ENCODE data around the gene RBM15B.
"Not testable (repeated sequence)": the region's sequence is repeated elsewhere in the genome, so short reads cannot be mapped to it uniquely, and the experiment has no call there.

Gene RBM15B, protein sequence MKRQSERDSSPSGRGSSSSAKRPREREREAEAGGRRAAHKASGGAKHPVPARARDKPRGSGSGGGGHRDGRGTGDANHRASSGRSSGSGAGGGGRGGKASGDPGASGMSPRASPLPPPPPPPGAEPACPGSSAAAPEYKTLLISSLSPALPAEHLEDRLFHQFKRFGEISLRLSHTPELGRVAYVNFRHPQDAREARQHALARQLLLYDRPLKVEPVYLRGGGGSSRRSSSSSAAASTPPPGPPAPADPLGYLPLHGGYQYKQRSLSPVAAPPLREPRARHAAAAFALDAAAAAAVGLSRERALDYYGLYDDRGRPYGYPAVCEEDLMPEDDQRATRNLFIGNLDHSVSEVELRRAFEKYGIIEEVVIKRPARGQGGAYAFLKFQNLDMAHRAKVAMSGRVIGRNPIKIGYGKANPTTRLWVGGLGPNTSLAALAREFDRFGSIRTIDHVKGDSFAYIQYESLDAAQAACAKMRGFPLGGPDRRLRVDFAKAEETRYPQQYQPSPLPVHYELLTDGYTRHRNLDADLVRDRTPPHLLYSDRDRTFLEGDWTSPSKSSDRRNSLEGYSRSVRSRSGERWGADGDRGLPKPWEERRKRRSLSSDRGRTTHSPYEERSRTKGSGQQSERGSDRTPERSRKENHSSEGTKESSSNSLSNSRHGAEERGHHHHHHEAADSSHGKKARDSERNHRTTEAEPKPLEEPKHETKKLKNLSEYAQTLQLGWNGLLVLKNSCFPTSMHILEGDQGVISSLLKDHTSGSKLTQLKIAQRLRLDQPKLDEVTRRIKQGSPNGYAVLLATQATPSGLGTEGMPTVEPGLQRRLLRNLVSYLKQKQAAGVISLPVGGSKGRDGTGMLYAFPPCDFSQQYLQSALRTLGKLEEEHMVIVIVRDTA

DNA sequence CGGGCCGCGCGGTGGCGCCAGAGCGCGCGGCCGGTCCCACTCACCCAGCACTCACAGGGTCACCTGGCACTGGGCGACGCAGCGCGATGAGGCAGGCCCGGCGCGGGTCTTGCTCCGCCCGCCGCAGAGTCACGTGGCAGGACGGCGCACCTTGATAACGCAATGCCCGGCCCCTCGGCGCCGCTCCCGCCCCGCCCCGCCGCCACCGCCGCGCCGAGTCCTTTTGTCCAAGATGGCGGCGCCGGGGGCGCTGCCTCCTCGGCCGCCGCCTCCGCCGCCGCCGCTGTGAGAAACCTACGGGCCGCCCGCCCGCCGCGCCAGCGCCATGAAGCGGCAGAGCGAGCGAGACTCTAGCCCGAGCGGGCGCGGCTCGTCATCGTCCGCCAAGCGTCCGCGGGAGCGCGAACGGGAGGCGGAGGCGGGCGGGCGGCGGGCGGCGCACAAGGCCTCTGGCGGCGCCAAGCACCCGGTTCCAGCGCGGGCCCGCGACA lies at the start of gene RBM15B:
Gene RBM15B (plus strand): TSS at position 211 of the 491 bp plus-strand sequence. CDS start 115 bp downstream, at position 326.
- DNase-seq (ENCODE audit: low read depth) = peak; percentile 93

DNA sequence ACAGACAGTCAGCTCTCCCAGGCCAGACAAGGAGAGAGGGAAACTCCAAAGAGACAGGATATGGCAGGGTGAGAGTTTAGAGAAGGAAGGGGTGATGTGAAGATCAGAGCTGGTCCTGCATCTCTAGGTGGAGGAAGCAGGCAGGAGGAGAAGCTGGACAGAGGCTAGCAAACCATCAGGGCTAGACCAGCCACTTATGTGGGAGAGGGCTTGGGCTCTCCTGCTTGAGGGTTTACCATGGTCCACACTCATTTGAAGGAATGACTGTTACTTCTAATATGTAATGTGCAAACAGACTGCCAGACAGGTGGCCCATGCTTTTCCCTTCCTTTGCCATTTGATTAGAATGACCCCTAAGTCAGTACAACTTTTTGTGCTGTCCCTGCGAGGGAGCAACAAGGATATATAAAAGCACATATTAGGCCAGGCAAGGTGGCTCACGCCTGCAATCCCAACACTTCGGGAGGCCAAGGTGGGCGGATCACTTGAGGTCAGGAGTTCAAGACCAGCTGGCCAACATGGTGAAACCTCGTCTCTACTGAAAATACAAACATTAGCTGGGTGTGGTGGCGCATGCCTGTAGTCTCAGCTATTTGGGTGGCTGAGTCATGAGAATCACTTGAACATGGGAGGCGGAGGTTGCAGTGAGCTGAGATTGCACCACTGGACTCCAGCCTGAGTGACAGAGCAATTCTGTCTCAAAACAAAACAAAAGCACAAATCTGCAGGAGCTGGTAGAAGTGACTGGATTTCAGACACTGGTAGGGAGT lies 47.0 kb upstream of the RBM15B start:
- peak; percentile 86 for DNase-seq (ENCODE audit: low read depth)

DNA sequence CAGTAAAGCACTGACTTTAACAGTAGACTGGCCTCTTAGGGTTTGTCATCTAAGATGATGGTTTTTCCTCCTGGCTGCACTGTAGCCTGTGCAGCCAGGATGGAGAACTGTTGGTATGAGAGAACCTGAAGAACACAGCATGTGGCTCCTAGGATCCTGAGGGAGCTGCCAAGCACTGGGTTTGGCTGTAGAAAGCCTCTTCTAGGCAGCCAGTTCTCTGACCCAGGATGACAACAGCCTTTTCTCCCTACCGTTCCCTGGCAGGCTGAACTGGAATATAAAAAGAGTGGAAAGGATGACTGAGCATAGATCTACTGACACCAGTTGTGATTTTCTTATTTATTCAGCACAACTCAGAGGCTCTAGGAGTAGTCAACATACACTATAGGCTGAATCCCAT lies 40.3 kb upstream of the RBM15B start:
- DNase-seq (ENCODE audit: low read depth) = no peak

DNA sequence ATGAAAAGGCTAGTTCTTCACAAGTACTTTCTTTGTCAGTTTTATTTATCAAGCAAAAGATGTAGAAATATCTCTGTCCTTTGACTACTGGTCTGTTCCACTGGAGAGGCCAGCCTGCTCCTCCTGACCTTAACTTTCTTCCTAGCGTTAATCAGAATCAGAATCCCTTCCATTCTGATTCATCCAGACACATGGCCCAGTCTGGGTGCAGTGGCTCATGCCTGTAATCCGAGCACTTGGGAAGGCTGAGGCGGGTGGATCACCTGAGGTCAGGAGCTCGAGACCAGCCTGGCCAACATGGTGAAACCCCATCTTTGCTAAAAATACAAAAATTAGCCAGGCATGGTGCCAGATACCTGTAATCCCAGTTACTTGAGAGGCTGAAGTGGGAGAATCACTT lies 38.0 kb upstream of the RBM15B start:
- no peak for DNase-seq (ENCODE audit: low read depth)

DNA sequence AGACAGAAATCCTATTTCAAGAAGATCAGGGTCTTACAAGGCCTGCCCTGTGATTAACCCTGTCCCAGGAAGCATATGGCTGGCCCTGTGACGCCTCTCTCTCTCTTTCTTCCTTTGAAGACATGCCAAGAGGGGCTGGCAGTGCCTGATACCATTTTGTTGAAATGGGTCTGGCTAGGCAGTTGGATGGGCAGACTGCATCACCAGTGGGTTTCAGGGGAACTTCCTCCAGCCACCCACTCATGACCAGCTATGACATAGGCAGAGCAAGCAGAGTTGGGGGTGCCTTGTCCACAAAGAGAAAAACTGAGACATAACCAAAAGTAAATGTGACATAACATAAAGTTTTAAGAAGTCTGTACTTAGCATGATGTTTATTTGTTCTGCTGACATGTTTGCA lies 37.4 kb upstream of the RBM15B start:
- DNase-seq (ENCODE audit: low read depth) = no peak

DNA sequence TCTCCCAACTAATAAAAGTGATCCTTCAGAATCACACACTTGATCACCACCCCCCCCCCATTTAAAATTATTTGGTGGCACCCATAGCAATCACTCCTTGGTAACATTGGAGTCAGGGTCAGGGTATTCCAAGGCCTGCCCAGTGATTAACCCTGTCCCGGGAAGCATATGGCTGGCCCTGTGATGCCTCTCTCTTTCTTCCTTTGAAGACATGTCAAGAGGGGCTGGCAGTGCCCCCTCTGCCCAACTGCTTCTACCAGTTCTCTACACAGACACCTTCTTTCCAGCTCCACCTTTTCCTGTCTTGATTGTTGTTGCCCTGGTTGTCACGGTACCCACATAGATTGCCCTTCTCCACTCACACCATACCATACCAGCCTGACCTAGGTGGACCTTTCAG lies 36.9 kb upstream of the RBM15B start:
- no peak for DNase-seq (ENCODE audit: low read depth)

DNA sequence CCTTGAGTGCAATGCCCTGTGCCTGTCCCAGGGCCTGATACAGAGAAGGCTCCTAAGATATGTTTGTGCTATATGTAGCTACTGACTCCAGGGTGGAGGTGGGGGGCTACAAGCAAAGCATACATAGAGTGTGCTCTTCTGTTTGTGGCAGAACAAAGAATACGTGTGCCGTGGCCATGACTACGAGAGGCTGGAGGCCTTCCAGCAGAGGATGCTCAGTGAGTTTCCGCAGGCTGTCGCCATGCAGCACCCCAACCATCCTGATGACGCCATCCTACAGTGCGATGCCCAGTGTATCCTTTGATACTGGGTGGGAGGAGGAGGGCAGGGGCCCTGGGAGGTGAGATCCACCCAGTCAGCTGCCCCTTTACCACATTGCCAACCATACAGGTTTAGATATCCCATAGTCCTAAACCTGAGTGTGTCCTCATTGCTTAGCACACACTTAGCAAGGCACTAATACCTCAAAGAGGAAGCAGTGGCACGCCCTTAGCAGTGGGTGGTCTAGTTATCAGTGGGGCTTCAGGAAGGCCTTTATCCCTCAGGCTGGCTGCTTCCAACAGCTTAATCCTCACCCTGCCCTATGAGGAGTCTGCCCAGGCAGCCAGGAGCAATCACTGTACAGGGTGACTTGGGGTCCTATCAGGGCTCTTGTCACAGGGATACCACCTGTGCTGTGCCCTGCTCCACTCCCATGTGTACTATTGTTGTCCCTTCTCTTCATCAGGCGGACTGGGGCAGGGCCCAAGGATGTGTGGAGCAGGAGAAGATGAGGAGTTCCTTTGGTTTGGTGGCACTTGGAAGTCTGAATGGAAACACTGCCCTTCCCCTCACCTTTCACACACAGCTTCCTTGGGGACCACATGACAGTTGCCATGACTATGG lies 36.1 kb upstream of the RBM15B start:
- DNase-seq (ENCODE audit: low read depth) = no peak

DNA sequence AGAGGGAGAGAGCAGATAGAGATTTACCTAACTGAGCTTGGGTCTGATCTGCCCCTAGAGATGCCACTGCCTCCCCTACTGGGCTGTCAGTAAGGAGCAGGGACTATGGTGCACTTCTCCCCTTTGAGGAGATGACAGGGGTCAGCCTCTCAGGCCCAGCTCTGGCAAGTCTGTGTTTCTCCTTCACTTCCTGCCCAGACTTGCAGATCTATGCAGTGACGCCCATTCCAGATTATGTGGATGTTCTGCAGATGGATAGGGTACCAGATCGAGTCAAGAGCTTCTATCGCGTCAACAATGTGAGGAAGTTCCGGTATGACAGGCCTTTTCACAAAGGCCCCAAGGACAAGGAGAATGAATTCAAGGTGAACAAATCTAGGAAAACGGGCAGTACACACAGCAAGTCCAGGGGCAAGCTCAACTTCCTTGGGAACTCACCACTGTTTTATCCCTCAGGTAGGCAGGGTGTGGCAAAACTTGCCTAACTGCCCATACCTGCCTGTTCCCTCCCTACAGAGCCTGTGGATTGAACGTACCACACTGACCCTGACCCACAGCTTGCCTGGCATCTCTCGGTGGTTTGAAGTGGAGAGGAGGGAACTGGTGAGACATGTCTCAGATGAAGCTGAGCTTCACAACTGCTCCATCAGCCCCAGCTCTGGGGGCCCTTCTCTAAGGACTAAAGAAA lies 35.0 kb upstream of the RBM15B start:
- DNase-seq (ENCODE audit: low read depth) = no peak

DNA sequence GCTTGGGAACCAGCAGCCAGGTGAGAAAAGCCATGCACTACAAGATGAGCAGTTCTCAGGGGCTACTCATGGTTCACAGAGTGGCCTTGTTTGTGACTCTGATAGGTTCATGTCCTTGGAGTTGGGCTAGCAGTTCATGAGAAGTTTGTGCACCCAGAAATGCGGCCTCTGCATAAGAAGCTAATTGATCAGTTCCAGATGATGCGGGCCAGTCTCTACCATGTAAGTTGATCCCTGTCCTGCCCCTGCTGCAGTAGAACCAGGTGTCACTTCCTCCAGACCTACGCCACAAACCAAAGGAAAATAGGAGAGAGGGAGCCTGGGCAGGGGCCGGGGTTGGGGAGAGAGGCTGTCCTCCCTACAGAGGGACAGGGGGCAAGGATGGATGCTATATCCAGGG lies 33.2 kb upstream of the RBM15B start:
- no peak for DNase-seq (ENCODE audit: low read depth)

DNA sequence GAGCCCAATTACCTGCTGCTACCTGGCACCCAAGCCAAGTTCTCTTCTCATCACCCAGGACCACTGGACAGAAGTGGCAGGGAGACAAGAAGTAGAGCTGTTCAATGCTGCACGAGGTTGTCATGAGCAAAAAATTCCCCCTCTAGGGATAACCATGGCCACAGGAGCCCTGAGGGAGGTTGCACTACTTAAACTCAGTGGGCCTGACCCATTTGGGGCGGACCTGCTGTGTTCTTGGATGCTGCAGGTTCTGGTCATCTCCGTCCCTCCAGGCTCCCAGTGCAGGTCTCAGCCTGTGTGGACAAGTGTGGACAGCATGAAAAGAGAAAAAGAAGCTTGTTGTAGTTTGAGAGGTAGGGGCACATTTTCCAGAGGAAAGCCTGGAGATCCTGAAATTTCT lies 32.1 kb upstream of the RBM15B start:
- no peak for DNase-seq (ENCODE audit: low read depth)

DNA sequence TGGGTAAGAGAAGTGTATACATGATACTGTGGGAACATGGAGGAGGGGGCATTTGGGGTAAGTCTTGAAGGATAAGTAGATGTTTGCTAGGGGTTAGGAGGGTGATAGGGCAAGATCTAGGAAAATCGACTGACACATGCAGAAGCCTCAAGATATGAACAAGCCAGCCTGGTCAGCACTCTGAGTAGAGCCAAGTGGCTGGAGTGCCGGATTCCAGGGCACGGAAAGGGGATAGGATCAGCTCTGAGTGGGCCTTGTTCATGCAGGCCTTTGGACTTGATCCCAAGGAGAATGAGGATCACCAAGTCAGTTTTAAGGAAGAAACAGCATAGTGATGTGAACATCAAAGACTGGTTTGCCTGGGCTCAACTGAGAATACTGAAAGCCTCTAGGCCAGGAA lies 30.3 kb upstream of the RBM15B start:
- DNase-seq (ENCODE audit: low read depth) = no peak

DNA sequence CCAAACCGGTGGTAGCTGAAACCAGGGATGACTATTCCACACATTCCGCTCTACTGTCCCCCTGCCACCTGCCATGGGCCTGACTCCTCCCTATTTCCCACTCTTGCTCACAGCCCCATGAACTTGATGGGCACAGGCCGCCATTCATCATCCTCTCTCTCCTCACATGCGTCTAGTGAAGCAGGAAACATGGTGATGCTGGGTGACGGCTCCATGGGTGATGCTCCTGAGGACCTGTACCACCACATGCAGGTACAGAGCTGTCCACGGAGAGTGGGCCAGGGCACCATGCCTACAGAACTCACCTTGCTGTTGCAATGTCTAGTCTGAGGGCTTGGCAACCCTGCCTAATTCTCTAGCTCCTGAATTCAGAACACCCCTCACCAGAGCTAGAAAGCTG lies 29.3 kb upstream of the RBM15B start:
- no peak for DNase-seq (ENCODE audit: low read depth)

DNA sequence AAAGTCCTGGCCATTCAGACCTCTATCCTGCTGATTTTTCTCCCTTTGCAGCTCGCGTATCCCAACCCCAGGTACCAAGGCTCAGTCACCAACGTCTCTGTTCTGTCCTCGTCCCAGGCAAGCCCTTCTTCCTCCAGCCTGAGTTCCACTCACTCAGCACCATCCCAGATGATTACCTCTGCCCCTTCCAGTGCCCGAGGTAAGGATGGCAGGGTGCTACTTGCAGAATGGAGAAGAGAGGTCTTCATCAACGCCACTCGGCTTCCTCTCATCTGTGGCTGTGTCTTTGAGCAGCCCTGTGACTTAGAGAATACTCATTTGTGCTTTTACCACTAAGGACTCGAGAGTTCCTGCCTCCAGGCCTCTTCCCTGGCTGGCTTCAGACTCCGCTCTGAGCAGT lies 28.6 kb upstream of the RBM15B start:
- no peak for DNase-seq (ENCODE audit: low read depth)

DNA sequence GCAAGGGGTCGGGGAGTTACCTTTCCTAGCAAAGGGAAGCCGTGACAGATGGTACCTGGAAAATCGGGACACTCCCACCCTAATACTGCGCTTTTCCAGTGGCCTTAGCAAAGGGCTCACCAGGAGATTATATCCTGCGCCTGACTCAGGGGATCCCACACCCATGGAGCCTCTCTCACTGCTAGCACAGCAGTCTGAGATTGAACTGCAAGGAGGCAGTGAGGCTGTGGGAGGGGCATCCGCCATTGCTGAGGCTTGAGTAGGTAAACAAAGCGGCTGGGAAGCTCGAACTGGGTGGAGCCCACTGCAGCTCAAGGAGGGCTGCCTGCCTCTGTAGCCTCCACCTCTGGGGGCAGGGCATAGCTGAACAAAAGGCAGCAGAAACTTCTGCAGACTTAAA lies 22.8 kb upstream of the RBM15B start:
- DNase-seq (ENCODE audit: low read depth) = not testable (repeated sequence)

DNA sequence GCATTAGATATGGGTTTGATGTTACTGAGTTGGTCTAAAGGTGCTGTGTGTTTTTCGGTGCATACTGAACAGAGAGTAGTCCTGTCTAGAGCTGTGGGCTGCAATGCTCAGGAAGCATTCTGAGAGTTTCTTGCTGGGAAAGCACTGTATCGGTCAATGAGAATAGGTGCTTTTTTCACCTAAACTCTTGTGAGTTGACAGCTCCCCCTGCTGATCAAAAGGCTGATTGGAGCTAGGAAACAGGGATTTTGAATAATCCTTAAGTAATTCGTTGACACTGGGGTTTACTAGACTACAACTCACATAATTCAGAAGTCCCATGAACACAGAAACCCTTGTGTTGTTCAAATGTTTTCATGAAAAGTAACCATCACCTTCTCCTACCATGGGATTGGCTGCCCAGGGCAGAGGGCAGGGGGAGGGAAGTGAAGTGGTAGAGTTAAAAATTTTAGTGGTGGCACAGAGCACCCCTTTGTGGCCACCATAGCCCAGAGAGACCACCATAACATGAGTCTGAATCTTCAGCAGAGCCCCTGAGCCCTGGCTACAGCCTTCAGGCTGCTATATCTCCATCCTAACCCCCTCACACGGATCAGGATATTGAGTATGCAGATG lies 19.0 kb upstream of the RBM15B start:
- DNase-seq (ENCODE audit: low read depth) = peak; percentile 67

DNA sequence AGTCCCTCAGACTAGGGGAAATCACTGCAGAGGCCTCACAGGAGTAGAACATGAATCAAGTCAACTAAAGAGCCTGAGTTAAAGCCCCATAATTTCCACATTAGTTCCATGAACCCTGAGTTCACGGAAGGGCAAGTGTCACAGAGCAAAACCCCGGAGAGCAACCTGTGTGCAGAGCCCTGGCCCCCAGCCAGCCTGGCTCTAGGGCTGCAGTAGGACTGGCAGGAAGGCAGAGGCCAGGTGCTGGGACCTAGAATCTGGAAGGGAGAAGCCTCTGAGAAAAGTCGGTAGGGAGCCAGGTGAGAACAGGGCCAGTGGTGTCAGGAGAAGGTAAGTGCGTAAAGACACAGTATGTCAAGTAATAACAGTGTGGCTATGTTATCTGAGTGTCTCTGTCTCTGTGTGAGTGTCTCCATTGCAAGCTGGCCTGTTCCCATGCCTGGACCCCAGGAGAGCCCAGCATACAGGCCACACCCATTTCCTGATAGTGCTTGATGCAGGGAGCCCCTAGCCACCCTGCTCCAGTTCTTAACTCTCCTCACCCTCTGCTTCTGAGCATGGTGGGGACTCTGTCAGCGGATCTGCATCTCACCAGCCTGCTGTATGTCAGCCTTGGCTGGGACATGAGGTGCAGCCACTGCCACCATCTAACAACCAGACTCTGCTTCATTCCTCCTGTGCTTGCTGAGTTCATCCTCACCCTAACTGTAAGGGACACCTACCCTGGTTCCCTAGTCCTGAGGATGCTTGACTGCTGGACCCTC lies 17.2 kb upstream of the RBM15B start:
- no peak for DNase-seq (ENCODE audit: low read depth)

DNA sequence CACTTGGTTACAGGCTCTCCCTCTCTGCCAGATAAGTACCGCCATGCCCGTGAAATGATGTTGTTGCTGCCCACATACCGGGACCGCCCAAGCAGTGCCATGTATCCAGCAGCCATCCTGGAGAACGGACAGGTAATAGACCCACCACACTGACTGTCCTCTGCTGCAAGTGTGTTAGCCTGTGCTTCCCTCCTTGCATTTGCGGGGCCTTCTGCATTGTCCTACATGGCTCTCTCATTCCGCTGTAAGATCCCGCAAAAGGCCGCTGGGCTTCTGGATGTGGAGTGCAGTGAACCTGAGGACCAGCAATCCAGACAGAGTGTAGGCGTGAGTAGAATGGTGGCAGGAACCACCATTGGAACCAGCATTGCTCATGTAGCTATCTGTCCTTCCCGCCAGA lies 16.6 kb upstream of the RBM15B start:
- no peak for DNase-seq (ENCODE audit: low read depth)

DNA sequence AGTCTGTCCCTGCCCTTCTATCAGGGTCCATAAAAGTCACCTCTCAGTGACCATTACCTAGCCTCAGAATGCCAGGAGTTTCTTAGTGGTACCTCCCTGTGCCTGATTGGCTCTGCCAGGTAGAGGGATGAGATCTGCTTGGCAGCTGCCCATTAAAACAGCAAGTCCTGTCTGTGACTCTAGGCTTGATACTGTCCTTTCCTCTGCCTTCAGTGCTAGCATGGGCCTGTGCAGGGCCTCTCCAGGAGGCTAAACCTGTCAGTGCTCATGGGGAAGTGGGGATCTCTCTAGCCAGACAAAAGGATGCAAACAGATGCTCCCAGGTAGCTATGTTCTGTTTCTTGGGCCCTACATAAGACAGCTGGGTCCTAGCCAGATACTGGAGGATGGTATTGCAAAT lies 15.9 kb upstream of the RBM15B start:
- no peak for DNase-seq (ENCODE audit: low read depth)

DNA sequence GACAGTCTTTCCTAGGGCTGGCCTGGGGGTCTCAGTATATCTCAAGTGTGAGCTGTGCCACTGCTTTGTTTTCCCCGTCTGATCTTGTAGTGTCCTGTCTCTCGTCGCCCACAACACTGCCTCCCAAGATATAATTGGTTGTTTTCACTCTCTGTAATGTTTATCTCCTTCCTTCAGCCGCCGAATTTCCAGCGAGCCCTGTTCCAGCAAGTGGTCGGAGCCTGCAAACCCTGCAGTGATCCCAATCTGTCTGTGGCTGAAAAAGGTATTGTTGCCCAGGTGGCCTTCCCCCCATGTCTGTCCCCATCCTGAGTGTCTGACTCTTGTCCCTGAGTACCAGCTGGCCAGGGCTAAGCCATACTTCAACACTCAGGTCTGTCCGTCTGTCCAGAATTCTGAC lies 15.5 kb upstream of the RBM15B start:
- no peak for DNase-seq (ENCODE audit: low read depth)

All from stromal cell of bone marrow (primary cell).